WERI-Rb-1 (cell line): ENCODE data around the gene RYR3.

Source experiments
- DNase-seq: peaks from one replicate; pipeline ENCODE4 v3.0.0-alpha.2; 2020
- H3K27ac ChIP-seq: fragments of 250-450 bp; sonication (Bioruptor Pico); 2 replicates; pipeline ENCODE4 v1.5.1; 2020; ENCODE audit warnings: mild to moderate bottlenecking, moderate library complexity
- H3K27me3 ChIP-seq: fragments of 250-450 bp; sonication (Bioruptor Pico); 2 replicates; pipeline ENCODE4 v1.5.1; 2021; ENCODE audit warnings: mild to moderate bottlenecking, low read depth, moderate library complexity; ENCODE audit not compliant: insufficient read depth, severe bottlenecking
- H3K36me3 ChIP-seq: fragments of 250-450 bp; sonication (Bioruptor Pico); 2 replicates; pipeline ENCODE4 v1.5.1; 2020; ENCODE audit warnings: mild to moderate bottlenecking, moderate library complexity
- H3K4me3 ChIP-seq: 2 replicates; pipeline ENCODE4 v1.5.1; 2011; ENCODE audit warnings: low read depth, mild to moderate bottlenecking, control low read depth, low read length
- H3K9me3 ChIP-seq: fragments of 250-450 bp; sonication (Bioruptor Pico); 2 replicates; pipeline ENCODE4 v1.5.1; 2021; ENCODE audit warnings: mild to moderate bottlenecking, moderate library complexity; ENCODE audit not compliant: severe bottlenecking
- TF ChIP-seq, protein P1 (sequence below): IDR thresholded peaks from 2 replicates; pipeline ENCODE4 v1.5.1; 2011; ENCODE audit warnings: low read depth, mild to moderate bottlenecking, control low read depth, inconsistent platforms, low read length

The RYR3 gene

DNA sequence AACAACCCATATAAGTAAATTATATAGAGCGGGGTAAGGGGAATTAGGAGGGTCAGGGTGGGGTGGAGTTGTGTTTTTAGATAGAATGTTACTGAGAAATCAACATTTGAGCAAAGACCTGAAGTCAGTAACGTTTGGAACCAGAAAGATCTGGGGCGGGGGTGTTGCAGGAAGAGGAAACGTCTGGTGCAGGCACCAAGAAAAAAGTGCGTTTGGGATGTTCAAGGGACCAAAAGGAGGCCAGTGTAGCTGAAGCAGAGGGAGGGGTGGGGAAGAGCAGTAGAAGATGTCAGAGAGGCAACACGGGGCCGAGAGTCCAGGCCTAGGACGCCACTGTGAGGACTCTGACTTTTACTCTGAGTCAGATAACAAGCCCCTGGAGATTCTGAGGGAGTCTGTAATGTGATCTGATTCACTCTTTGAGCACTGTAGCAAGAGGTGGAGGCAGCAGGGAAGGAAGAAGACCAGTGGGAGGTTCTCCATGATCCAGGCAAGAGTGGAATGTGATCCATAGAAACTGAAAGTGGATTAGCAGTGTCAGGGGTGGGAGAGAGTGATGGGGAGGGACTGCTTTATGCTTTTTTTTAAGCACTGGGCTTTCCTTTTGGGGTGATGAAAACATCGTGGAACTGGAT, 478.3 kb downstream of the RYR3 start:
- H3K9me3 ChIP-seq, result no peaks in the 10 kb centered on the region
- H3K27ac ChIP-seq, result no peak overlapping the region
- TF ChIP-seq, protein P1, sequence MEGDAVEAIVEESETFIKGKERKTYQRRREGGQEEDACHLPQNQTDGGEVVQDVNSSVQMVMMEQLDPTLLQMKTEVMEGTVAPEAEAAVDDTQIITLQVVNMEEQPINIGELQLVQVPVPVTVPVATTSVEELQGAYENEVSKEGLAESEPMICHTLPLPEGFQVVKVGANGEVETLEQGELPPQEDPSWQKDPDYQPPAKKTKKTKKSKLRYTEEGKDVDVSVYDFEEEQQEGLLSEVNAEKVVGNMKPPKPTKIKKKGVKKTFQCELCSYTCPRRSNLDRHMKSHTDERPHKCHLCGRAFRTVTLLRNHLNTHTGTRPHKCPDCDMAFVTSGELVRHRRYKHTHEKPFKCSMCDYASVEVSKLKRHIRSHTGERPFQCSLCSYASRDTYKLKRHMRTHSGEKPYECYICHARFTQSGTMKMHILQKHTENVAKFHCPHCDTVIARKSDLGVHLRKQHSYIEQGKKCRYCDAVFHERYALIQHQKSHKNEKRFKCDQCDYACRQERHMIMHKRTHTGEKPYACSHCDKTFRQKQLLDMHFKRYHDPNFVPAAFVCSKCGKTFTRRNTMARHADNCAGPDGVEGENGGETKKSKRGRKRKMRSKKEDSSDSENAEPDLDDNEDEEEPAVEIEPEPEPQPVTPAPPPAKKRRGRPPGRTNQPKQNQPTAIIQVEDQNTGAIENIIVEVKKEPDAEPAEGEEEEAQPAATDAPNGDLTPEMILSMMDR, result no peak
- no peaks in the 10 kb centered on the region for H3K36me3 ChIP-seq
- no peaks in the 10 kb centered on the region for H3K27me3 ChIP-seq
- DNase-seq, result no peak
- no peak overlapping the region for H3K4me3 ChIP-seq

DNA sequence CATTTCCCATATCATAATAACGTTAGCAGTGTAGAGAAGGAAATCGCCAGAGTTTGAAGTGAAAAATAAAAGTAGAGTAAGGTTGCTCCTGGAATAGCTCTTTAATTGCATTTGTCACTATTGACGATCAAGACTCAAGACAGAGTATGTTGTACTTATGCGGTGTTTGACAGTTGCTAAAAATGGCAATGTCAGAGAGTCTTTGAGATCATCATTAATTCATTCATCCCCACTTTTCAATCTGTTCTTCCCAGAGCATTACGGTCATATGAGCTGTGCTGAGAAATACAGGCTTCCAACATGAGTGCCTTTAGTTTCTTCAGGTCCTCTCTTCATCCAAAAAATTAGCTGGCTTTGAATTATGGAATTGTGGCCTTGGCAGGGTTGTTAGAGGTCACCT, 483.7 kb downstream of the RYR3 start:
- no peak for DNase-seq
- H3K27ac ChIP-seq, result no peak overlapping the region
- TF ChIP-seq, protein P1, result no peak
- H3K9me3 ChIP-seq, result no peaks in the 10 kb centered on the region
- no peaks in the 10 kb centered on the region for H3K36me3 ChIP-seq
- no peaks in the 10 kb centered on the region for H3K27me3 ChIP-seq
- H3K4me3 ChIP-seq, result no peak overlapping the region

DNA sequence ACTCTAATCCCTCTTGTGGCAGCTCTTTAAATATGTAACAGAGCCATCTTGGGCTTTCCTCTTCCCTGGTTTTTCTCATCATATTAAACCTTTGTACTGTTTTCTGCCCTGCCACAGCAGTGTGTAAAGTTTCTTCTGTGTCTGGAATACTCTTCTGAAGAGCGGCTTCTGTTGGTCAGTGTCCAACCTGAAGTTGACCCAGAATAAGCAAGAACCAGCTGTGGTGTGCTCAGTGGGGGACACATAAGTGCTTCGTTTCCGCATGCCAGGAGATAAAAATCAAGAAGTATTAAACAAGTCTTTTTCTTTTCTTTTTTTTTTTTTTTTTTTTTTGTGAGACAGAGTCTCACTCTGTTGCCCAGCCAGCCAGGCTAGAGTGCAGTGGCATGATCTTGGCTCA, 484.3 kb downstream of the RYR3 start:
- no peak overlapping the region for H3K4me3 ChIP-seq
- no peaks in the 10 kb centered on the region for H3K36me3 ChIP-seq
- TF ChIP-seq, protein P1, result no peak
- no peak for DNase-seq
- H3K9me3 ChIP-seq, result no peaks in the 10 kb centered on the region
- H3K27ac ChIP-seq, result no peak overlapping the region
- no peaks in the 10 kb centered on the region for H3K27me3 ChIP-seq

DNA sequence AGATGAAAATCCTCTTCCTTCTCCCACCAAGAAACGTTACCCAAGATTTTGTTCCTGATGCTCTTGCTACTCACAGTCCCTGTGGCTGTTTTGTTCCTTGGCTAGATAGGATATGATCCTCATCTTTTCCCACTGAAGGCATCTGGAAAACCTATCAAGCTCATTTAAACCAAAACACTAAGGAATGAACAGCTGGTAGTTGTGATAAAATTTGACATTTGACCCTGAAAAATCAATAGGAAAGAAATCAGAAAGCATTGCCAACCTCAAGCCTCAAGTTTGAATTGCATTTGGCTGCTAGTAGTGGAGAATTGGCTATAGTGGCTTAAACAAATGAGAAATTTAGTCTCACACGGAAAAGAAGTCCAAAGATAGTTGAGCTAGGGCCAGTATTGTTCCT, 486.9 kb downstream of the RYR3 start:
- DNase-seq, result no peak
- H3K4me3 ChIP-seq, result no peak overlapping the region
- H3K36me3 ChIP-seq, result no peaks in the 10 kb centered on the region
- H3K27me3 ChIP-seq, result no peaks in the 10 kb centered on the region
- no peaks in the 10 kb centered on the region for H3K9me3 ChIP-seq
- no peak overlapping the region for H3K27ac ChIP-seq
- TF ChIP-seq, protein P1, result no peak

DNA sequence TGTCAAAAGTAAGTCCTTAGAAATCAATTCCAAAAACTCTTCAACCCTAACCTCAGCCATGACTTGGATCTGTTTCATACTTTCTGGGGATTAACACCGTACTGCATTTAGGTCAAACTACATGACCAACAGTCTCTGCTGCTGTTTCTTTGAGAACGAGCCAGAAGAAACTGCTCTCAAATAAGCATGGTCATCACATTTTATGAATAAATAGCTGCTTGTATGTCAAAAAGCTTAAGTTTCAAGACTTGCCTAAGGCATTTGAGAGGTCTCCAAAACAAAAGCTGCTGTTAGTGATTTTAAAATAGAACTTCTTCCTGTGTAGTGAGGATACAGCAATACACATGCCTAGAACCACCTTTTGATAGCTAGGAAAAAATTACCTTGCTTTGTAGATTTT, 491.2 kb downstream of the RYR3 start:
- Histone ChIP-seq H3K9me3 (no peaks in the 10 kb centered on the region), H3K27me3 (no peaks in the 10 kb centered on the region), H3K27ac (no peak overlapping the region), H3K36me3 (no peaks in the 10 kb centered on the region), H3K4me3 (no peak overlapping the region)
- no peak for DNase-seq
- TF ChIP-seq, protein P1, result no peak

DNA sequence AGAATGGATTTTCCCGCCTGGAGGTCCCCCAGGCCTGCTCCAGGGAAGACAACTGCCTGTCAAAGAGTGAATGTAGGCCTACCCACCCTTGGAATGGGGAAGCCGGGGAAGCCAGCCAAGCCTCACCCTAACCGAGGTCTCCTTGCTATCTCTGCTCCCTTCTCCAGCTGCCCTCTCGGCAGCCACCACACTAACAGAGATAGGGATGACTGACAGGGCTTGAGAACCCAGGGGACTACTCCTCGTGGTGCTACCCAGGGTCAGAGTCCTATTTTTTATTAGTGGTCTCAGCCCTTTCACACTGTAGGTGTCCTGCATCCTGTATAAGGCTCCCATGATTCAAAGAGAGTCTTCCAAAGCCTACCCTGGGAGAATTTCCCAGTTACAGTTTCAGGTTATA, 496.9 kb downstream of the RYR3 start:
- no peak for DNase-seq
- Histone ChIP-seq H3K27ac (no peak overlapping the region), H3K4me3 (no peak overlapping the region), H3K9me3 (no peaks in the 10 kb centered on the region), H3K36me3 (no peaks in the 10 kb centered on the region), H3K27me3 (no peaks in the 10 kb centered on the region)
- TF ChIP-seq, protein P1, result no peak
